Neural cell (in vitro differentiated cells): ENCODE data around the gene CNPY2. TPM values are rescaled to one million over a fixed set of nuclear protein-coding genes. Genes with fewer than 3 reads are reported as not detected.
A peak's percentile ranks its signal among the peaks of the same experiment; 100 is the strongest.
"Not testable (repeated sequence)": the region's sequence is repeated elsewhere in the genome, so short reads cannot be mapped to it uniquely, and the experiment has no call there.

Source experiments
- H2AFZ ChIP-seq: fragments of 200-600, 300-800 bp; sonication (generic), shearing (Covaris generic); 2 replicates; pipeline ENCODE4 v1.6.0; 2014; ENCODE audit warnings: low read depth, mild to moderate bottlenecking, antibody characterized with exemption, low read length, moderate library complexity
- H3F3A ChIP-seq: fragments of 200-600 bp; shearing (Covaris generic); 2 replicates; pipeline ENCODE4 v1.6.1; 2016; ENCODE audit warnings: mild to moderate bottlenecking, moderate library complexity, mixed read lengths, antibody characterized with exemption, low read length; ENCODE audit not compliant: insufficient read depth, poor library complexity, severe bottlenecking
- H3K27ac ChIP-seq: fragments of 200-600, 300-800 bp; sonication (generic), shearing (Covaris generic); 2 replicates; pipeline ENCODE4 v1.5.1; 2014; ENCODE audit warnings: mild to moderate bottlenecking, low read length, moderate library complexity
- H3K27me3 ChIP-seq: fragments of 300-800, 200-600 bp; sonication (generic), shearing (Covaris generic); 2 replicates; pipeline ENCODE4 v1.6.0; 2014; ENCODE audit warnings: mild to moderate bottlenecking, low read depth, low read length, moderate library complexity; ENCODE audit not compliant: insufficient read depth
- H3K36me3 ChIP-seq: fragments of 300-800, 200-600 bp; sonication (generic), shearing (Covaris generic); 2 replicates; pipeline ENCODE4 v1.5.1; 2014; ENCODE audit warnings: mild to moderate bottlenecking, antibody characterized with exemption, low read length, moderate library complexity; ENCODE audit not compliant: insufficient read depth
- H3K4me2 ChIP-seq: fragments of 300-800, 200-600 bp; sonication (generic), shearing (Covaris generic); 2 replicates; pipeline ENCODE4 v1.6.0; 2014; ENCODE audit warnings: mild to moderate bottlenecking, low read length
- H3K4me3 ChIP-seq: fragments of 300-800, 200-600 bp; sonication (generic), shearing (Covaris generic); 2 replicates; pipeline ENCODE4 v1.5.1; 2014; ENCODE audit warnings: mild to moderate bottlenecking, low read length, moderate library complexity
- H3K79me2 ChIP-seq: fragments of 200-600 bp; shearing (Covaris generic); replicated peaks from 2 replicates; pipeline ENCODE4 v1.6.0; 2014; ENCODE audit warnings: mild to moderate bottlenecking, low read length, moderate library complexity; ENCODE audit not compliant: insufficient read depth
- H3K9ac ChIP-seq: fragments of 300-800, 200-600 bp; sonication (generic), shearing (Covaris generic); 2 replicates; pipeline ENCODE4 v1.6.1; 2016; ENCODE audit warnings: mild to moderate bottlenecking, low read length, mixed read lengths
- H3K9me2 ChIP-seq: fragments of 200-600 bp; shearing (Covaris generic); 2 replicates; pipeline ENCODE4 v1.6.1; 2016; ENCODE audit warnings: mild to moderate bottlenecking, low read length, mixed read lengths; ENCODE audit not compliant: insufficient read depth
- H3K9me3 ChIP-seq: fragments of 200-600, 300-800 bp; sonication (generic), shearing (Covaris generic); 2 replicates; pipeline ENCODE4 v1.6.1; 2016; ENCODE audit warnings: mild to moderate bottlenecking, mixed run types, low read length, moderate library complexity, mixed read lengths
- H4K20me1 ChIP-seq: fragments of 200-600 bp; shearing (Covaris generic); 2 replicates; pipeline ENCODE4 v1.6.1; 2016; ENCODE audit warnings: mild to moderate bottlenecking, mixed run types; ENCODE audit not compliant: insufficient read depth
- CTCF ChIP-seq: fragments of 450-650 bp; IDR thresholded peaks from 2 replicates; pipeline ENCODE4 v1.5.1; 2014; ENCODE audit warnings: antibody characterized with exemption, mild to moderate bottlenecking, moderate library complexity; ENCODE audit not compliant: poor library complexity, severe bottlenecking
- EP300 ChIP-seq: fragments of 450-650 bp; conservative IDR thresholded peaks from 2 replicates; pipeline ENCODE4 v1.6.1; 2014; ENCODE audit warnings: antibody characterized with exemption, mild to moderate bottlenecking, moderate library complexity; ENCODE audit not compliant: poor library complexity, severe bottlenecking
- EZH2 ChIP-seq: fragments of 200-600, 300-800 bp; shearing (Covaris generic), sonication (generic); IDR thresholded peaks from 2 replicates; pipeline ENCODE4 v1.6.1; 2014; ENCODE audit warnings: antibody characterized with exemption, low read length, borderline replicate concordance, mild to moderate bottlenecking; ENCODE audit not compliant: insufficient read depth, poor library complexity, severe bottlenecking
- POLR2AphosphoS5 ChIP-seq: IDR thresholded peaks from 2 replicates; pipeline ENCODE4 v1.6.1; 2012
- RAD21 ChIP-seq: fragments of 450-650 bp; conservative IDR thresholded peaks from 2 replicates; pipeline ENCODE4 v1.6.1; 2014; ENCODE audit warnings: antibody characterized with exemption, mild to moderate bottlenecking, moderate library complexity
- SMC3 ChIP-seq: fragments of 450-650 bp; conservative IDR thresholded peaks from 2 replicates; pipeline ENCODE4 v1.6.1; 2014; ENCODE audit warnings: antibody characterized with exemption, mild to moderate bottlenecking, moderate library complexity; ENCODE audit not compliant: poor library complexity
- TAF1 ChIP-seq: IDR thresholded peaks from 2 replicates; pipeline ENCODE4 v1.6.1; 2012; ENCODE audit warnings: low read depth
- polyA plus RNA-seq: library from polyadenylated mRNA; depleted of rRNA; stranded (reverse); fragments of >200 nt; gene quantifications from 2 replicates; pipeline ENCODE4 v1.2.3, GENCODE V29; 2014

The CNPY2 gene
- polyA plus RNA-seq, 1 donor from 2014 or later: 175 TPM

GRCh38 chr12:56274299-56274698, 41.5 kb downstream of the CNPY2 start:
- no peak overlapping the region for H3K4me3 ChIP-seq
- no peaks in the 10 kb centered on the region for H3K9me3 ChIP-seq
- H3K9ac ChIP-seq: no peak overlapping the region
- H3K79me2 ChIP-seq: no peaks in the 10 kb centered on the region
- H3K4me2 ChIP-seq: no peak overlapping the region
- H3K9me2 ChIP-seq: no peaks in the 10 kb centered on the region
- H2AFZ ChIP-seq: no peak overlapping the region
- no peak for TF ChIP-seq TAF1
- no peak for TF ChIP-seq CTCF
- peaks cover 7% of the 10 kb centered on the region for H3K36me3 ChIP-seq
- H3F3A ChIP-seq: no peaks in the 10 kb centered on the region
- H4K20me1 ChIP-seq: no peaks in the 10 kb centered on the region
- no peaks in the 10 kb centered on the region for H3K27me3 ChIP-seq
- no peak overlapping the region for H3K27ac ChIP-seq

- H3K9ac ChIP-seq, H3K4me2 ChIP-seq, H3K9me3 ChIP-seq, H3F3A ChIP-seq, H3K36me3 ChIP-seq, H3K27me3 ChIP-seq, H3K9me2 ChIP-seq, H2AFZ ChIP-seq, H3K27ac ChIP-seq, H3K79me2 ChIP-seq, H4K20me1 ChIP-seq, H3K4me3 ChIP-seq: not testable (repeated sequence)
Measured at GRCh38 chr12:56272468-56272867, 43.3 kb downstream of the CNPY2 start.

- no peaks in the 10 kb centered on the region for H3K9me2 ChIP-seq
- no peak overlapping the region for H3K4me3 ChIP-seq
- H3K4me2 ChIP-seq: no peak overlapping the region
- no peak for TF ChIP-seq POLR2AphosphoS5
- no peak for TF ChIP-seq RAD21
- no peak for TF ChIP-seq EP300
- no peak for TF ChIP-seq TAF1
- no peak for TF ChIP-seq EZH2
- peak; percentile 35 for TF ChIP-seq CTCF
- TF ChIP-seq SMC3: no peak
- no peak overlapping the region for H3K9ac ChIP-seq
- no peak overlapping the region for H3K27ac ChIP-seq
- H3K9me3 ChIP-seq: no peaks in the 10 kb centered on the region
- peaks cover 5% of the 10 kb centered on the region for H3K36me3 ChIP-seq
- no peaks in the 10 kb centered on the region for H3K79me2 ChIP-seq
- no peaks in the 10 kb centered on the region for H3F3A ChIP-seq
- H4K20me1 ChIP-seq: no peaks in the 10 kb centered on the region
- no peak overlapping the region for H2AFZ ChIP-seq
- H3K27me3 ChIP-seq: no peaks in the 10 kb centered on the region
Measured at GRCh38 chr12:56271031-56271430, 44.8 kb downstream of the CNPY2 start.
